CD4-positive, CD25-positive, alpha-beta regulatory T cell (primary cell): Measurements from ENCODE around the gene SEMA4D. TPM values are rescaled to one million over a fixed set of nuclear protein-coding genes. Genes with fewer than 3 reads are reported as not detected.
A peak's percentile ranks its signal among the peaks of the same experiment; 100 is the strongest.

Experiments
- ATAC-seq, 2 donors: fragments of 150-1000 bp; cut with Tn5 transposase; one replicate each; pipeline ENCODE4 v1.10.0; 2021; ENCODE audit warnings: low read depth in 2 of 2, moderate number of reproducible peaks in 2 of 2, moderate library complexity in 1 of 2
- DNase-seq, 3 donors: peaks; one replicate each; pipeline versions ENCODE4 v3.0.0 to v3.0.0-alpha.2; 2012 to 2022; ENCODE audit warnings: mixed read lengths in 1 of 3
- H3K27ac ChIP-seq: one replicate; pipeline ENCODE4 v1.7.0; 2013; ENCODE audit warnings: mild to moderate bottlenecking, low read length; ENCODE audit not compliant: insufficient read depth, poor library complexity, severe bottlenecking
- H3K27me3 ChIP-seq: one replicate; pipeline ENCODE4 v1.7.0; 2013; ENCODE audit warnings: low read length; ENCODE audit not compliant: control insufficient read depth, insufficient read depth
- H3K36me3 ChIP-seq: one replicate; pipeline ENCODE4 v1.7.0; 2013; ENCODE audit warnings: mild to moderate bottlenecking, low read length, moderate library complexity; ENCODE audit not compliant: control insufficient read depth, insufficient read depth
- H3K4me1 ChIP-seq: 2 replicates; pipeline ENCODE4 v1.7.0; 2013; ENCODE audit warnings: mild to moderate bottlenecking, low read length; ENCODE audit not compliant: insufficient read depth, control insufficient read depth, poor library complexity, severe bottlenecking
- H3K4me3 ChIP-seq: one replicate; pipeline ENCODE4 v1.7.0; 2013; ENCODE audit warnings: low read depth, mild to moderate bottlenecking, low read length, moderate library complexity
- H3K9me3 ChIP-seq, 2 experiments: 1 replicate in 1 of 2; 2 replicates in 1 of 2; pipeline ENCODE4 v1.7.0; 2013; ENCODE audit warnings: low read length in 2 of 2, mild to moderate bottlenecking in 1 of 2, moderate library complexity in 1 of 2; ENCODE audit not compliant: control insufficient read depth in 2 of 2
- H3K27ac Mint-ChIP-seq, 3 donors: one replicate each; pipeline ENCODE4 v1.8.0; 2020 to 2022; ENCODE audit warnings: mild to moderate bottlenecking in 3 of 3, mixed read lengths in 3 of 3, moderate library complexity in 2 of 3
- H3K27me3 Mint-ChIP-seq: one replicate; pipeline ENCODE4 v1.8.0; 2022; ENCODE audit warnings: mild to moderate bottlenecking, mixed read lengths
- H3K36me3 Mint-ChIP-seq: one replicate; pipeline ENCODE4 v1.8.0; 2020; ENCODE audit warnings: mixed read lengths
- H3K4me1 Mint-ChIP-seq, 4 donors: one replicate each; pipeline ENCODE4 v1.8.0; 2020 to 2022; ENCODE audit warnings: mixed read lengths in 4 of 4, mild to moderate bottlenecking in 1 of 4
- H3K4me3 Mint-ChIP-seq, 4 donors: one replicate each; pipeline ENCODE4 v1.8.0; 2020 to 2022; ENCODE audit warnings: mild to moderate bottlenecking in 4 of 4, mixed read lengths in 4 of 4, moderate library complexity in 3 of 4
- H3K9me3 Mint-ChIP-seq, 7 donors: one replicate each; pipeline ENCODE4 v1.8.0; 2020 to 2022; ENCODE audit warnings: mixed read lengths in 7 of 7, mild to moderate bottlenecking in 3 of 7, moderate library complexity in 2 of 7
- polyA plus RNA-seq, 4 donors: library from polyadenylated mRNA; unstranded; fragments of 300-500 nt; fragmentation: Illumina TruSeq; gene quantifications; one replicate each; pipeline ENCODE4 v1.2.3, GENCODE V29; 2021
- total RNA-seq: library from RNA; stranded (reverse); gene quantifications from one replicate; pipeline ENCODE4 v1.2.3, GENCODE V29; 2022

The SEMA4D gene
- total and polyA plus RNA-seq, 5 donors from 2014 or later, result 67.5 to 480 (median 90.5) TPM

DNA sequence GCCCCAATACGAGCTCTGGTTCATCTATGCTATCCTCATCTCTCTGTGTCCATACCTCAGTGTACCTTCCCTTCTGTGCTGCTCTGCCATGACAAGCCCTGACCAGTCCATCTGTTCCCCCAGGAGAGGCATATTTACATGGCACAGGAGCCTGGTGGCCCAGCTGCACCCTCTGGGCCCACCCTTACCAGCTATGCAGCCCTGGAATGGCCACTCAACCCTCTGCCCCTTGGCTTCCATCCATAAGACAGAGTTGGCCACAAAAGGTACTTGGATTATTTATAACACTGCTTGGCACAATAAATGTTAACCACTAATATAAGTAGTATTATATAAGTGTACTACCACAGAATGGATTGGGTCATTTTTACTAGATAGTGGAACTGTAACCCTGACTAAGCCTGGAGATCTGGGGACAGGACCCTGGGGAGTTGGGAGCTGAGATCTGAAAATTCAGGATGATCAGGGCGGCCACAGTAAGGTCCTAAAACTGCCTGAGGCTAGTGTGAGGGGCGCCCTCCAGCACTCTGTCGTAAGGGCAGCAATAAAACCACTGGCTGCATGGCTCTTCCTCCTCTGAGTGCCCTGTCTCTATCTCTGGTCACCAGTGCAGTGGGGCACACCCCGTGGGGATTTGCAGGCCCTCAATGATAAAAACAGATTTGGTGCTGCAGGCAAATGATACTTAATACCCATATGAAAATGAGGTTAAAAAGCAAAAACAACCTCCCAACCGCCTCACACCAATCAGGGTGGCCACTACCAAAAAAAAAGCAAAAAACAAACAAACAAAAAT is 65.8 kb downstream of the SEMA4D start:
- Mint-ChIP-seq H3K36me3 (peaks cover 4% of the 10 kb centered on the region), H3K4me3 (peak overlapping the region; percentile 43 to 63 (median 46)), H3K4me1 (peaks cover 26 to 95% (median 61%) of the 10 kb centered on the region in 4 donors), H3K27ac (peak overlapping the region; percentile 81 to 88 (median 85)), H3K27me3 (no peaks in the 10 kb centered on the region), H3K9me3 (no peaks in the 10 kb centered on the region)
- ATAC-seq (no peak), DNase-seq (no peak)
- no peak overlapping the region for H3K27ac ChIP-seq
- peaks cover 97% of the 10 kb centered on the region for H3K4me1 ChIP-seq
- peaks cover 20% of the 10 kb centered on the region for H3K36me3 ChIP-seq
- no peaks in the 10 kb centered on the region for H3K9me3 ChIP-seq
- H3K4me3 ChIP-seq, result no peak overlapping the region
- H3K27me3 ChIP-seq, result no peaks in the 10 kb centered on the region

- H3K36me3 ChIP-seq, result peaks cover 20% of the 10 kb centered on the region
- H3K9me3 ChIP-seq, result no peaks in the 10 kb centered on the region
- ATAC-seq (no peak), DNase-seq (no peak)
- H3K4me1 ChIP-seq, result peaks cover 97% of the 10 kb centered on the region
- H3K27me3 ChIP-seq, result no peaks in the 10 kb centered on the region
- peak overlapping the region; percentile 30 for H3K27ac ChIP-seq
- Mint-ChIP-seq H3K27me3 (no peaks in the 10 kb centered on the region), H3K9me3 (no peaks in the 10 kb centered on the region), H3K4me1 (peaks cover 36 to 95% (median 67%) of the 10 kb centered on the region in 4 donors), H3K27ac (peak overlapping the region; percentile 71 to 85 (median 81)), H3K36me3 (peaks cover 10% of the 10 kb centered on the region), H3K4me3 (peak overlapping the region in 1 of 4 donors; percentile 12)
- no peak overlapping the region for H3K4me3 ChIP-seq
Observed at GRCh38 chr9:89430995-89431394, 66.9 kb downstream of the SEMA4D start.

GRCh38 chr9:89428901-89429890 is 68.7 kb downstream of the SEMA4D start:
- H3K27me3 ChIP-seq, result no peaks in the 10 kb centered on the region
- Mint-ChIP-seq H3K9me3 (no peaks in the 10 kb centered on the region), H3K27ac (peak overlapping the region; percentile 48 to 85 (median 79)), H3K4me3 (peak overlapping the region in 3 of 4 donors; percentile 48 to 69 (median 49)), H3K27me3 (no peaks in the 10 kb centered on the region), H3K36me3 (peaks cover 13% of the 10 kb centered on the region), H3K4me1 (peaks cover 24 to 95% (median 64%) of the 10 kb centered on the region in 4 donors)
- peaks cover 97% of the 10 kb centered on the region for H3K4me1 ChIP-seq
- no peak overlapping the region for H3K4me3 ChIP-seq
- H3K9me3 ChIP-seq, result no peaks in the 10 kb centered on the region
- H3K27ac ChIP-seq, result peak overlapping the region; percentile 47
- ATAC-seq (peak; percentile 43 to 47), DNase-seq (peak; percentile 42 to 75 (median 63))
- peaks cover 17% of the 10 kb centered on the region for H3K36me3 ChIP-seq

DNA sequence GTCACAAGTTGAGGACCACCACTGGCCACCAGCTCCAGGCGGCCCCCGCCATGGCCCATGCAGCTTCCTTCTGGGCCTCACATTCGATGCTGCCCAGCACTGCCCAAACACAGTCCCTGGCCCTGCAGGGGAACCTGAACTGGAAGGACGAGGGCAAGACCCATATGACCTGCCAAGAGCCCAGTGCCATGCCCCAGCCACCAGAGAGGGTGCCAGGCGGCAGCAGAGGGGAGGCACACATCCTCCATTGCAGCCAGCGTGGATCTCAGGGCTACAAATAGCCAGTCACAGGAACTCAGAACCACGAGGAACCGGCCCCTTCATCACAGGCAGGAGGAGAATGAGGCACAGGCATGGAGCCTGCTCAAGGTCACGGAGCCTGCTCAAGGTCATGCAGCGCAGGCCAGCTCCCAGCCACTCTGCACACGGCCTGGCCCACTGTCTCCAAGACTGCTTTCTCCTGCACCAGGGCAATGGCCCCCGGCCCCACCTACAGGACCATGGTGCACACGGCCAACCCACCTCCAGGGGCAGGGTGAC is 69.6 kb downstream of the SEMA4D start:
- peak overlapping the region in 2 of 4 donors; percentile 44 to 57 for H3K4me3 Mint-ChIP-seq
- peaks cover 10% of the 10 kb centered on the region for H3K36me3 ChIP-seq

GRCh38 chr9:89427621-89428221 is 70.2 kb downstream of the SEMA4D start:
- ATAC-seq (peak; percentile 69 to 81), DNase-seq (peak in 2 of 3 donors; percentile 42)
- Mint-ChIP-seq H3K27me3 (no peaks in the 10 kb centered on the region), H3K4me3 (peak overlapping the region; percentile 18 to 80 (median 76)), H3K9me3 (peaks cover 0 to 1% (median 0%) of the 10 kb centered on the region in 7 donors), H3K36me3 (peaks cover 13% of the 10 kb centered on the region), H3K27ac (peak overlapping the region; percentile 92 to 95 (median 94)), H3K4me1 (peaks cover 27 to 100% (median 63%) of the 10 kb centered on the region in 4 donors)
- H3K27me3 ChIP-seq, result no peaks in the 10 kb centered on the region
- peaks cover 99% of the 10 kb centered on the region for H3K4me1 ChIP-seq
- no peaks in the 10 kb centered on the region for H3K9me3 ChIP-seq
- peaks cover 6% of the 10 kb centered on the region for H3K36me3 ChIP-seq
- H3K27ac ChIP-seq, result peak overlapping the region; percentile 69
- H3K4me3 ChIP-seq, result peak overlapping the region; percentile 57

More for the DNA sequence above, 69.6 kb downstream of the SEMA4D start:
- Mint-ChIP-seq H3K9me3 (peaks cover 0 to 1% (median 0%) of the 10 kb centered on the region in 7 donors), H3K27me3 (no peaks in the 10 kb centered on the region), H3K27ac (peak overlapping the region; percentile 62 to 92 (median 84)), H3K36me3 (peaks cover 13% of the 10 kb centered on the region), H3K4me1 (peaks cover 23 to 99% (median 64%) of the 10 kb centered on the region in 4 donors)
- ATAC-seq (no peak), DNase-seq (no peak)
- Histone ChIP-seq H3K9me3 (no peaks in the 10 kb centered on the region), H3K27me3 (no peaks in the 10 kb centered on the region), H3K4me3 (no peak overlapping the region), H3K27ac (peak overlapping the region; percentile 69), H3K4me1 (peaks cover 97% of the 10 kb centered on the region)

DNA sequence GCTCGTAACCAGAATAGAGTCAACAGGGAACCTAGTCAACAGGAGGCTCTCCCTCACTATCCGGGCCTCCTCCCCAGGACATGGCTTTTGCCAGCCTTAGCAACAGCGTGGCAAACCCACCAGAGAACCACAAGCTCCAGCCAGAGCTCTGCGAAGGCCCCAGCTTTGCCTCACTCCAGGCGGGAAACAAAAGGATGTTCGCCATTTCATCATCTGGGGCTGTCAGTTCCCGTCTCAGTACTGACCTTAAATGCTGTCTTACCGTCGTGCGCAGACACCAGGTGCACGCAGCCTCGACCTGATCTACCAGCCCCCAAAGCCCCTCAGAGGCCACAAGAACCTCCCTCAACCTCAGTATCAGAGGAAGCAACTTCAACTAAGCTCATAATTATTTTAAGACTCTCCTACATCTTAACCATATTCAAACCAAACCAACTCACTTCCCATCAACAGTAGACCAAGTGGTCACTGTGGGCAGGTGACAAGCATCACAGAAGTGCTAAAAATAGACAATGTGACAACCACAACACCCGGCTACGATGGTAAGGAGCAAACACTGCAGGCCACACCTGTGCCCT is 71.4 kb downstream of the SEMA4D start:
- ATAC-seq, result peak in 1 of 2 donors; percentile 4
- peaks cover 0 to 1% (median 0%) of the 10 kb centered on the region in 7 donors for H3K9me3 Mint-ChIP-seq
- no peaks in the 10 kb centered on the region for H3K9me3 ChIP-seq
- peak overlapping the region; percentile 69 for H3K27ac ChIP-seq
- H3K4me1 ChIP-seq, result peaks cover 100% of the 10 kb centered on the region
- peaks cover 13% of the 10 kb centered on the region for H3K36me3 Mint-ChIP-seq
- H3K4me3 ChIP-seq, result peak overlapping the region; percentile 57
- peaks cover 4% of the 10 kb centered on the region for H3K36me3 ChIP-seq
- peak in 1 of 3 donors; percentile 46 for DNase-seq
- peak overlapping the region; percentile 92 to 95 (median 94) for H3K27ac Mint-ChIP-seq
- peak overlapping the region; percentile 56 to 80 (median 76) for H3K4me3 Mint-ChIP-seq
- H3K27me3 ChIP-seq, result no peaks in the 10 kb centered on the region
- H3K4me1 Mint-ChIP-seq, result peaks cover 31 to 100% (median 65%) of the 10 kb centered on the region in 4 donors
- H3K27me3 Mint-ChIP-seq, result no peaks in the 10 kb centered on the region
